HG02759 (cell line): ENCODE measurements around the gene ZDHHC11.

ENCODE experiments used
- ATAC-seq: cut with Tn5 transposase; IDR thresholded peaks from one replicate; pipeline ENCODE4 v1.9.1; 2021; ENCODE audit warnings: mild to moderate bottlenecking, moderate library complexity; ENCODE audit not compliant: unreplicated experiment

The ZDHHC11 gene

GRCh38 chr5:850511-851006 is at the start of gene ZDHHC11:
Gene ZDHHC11 (minus strand): TSS chr5:850986. CDS start chr5:850602, 384 bp downstream.
- ATAC-seq = no peak

- no peak for ATAC-seq
These were observed 42.9 kb upstream of the ZDHHC11 start for GRCh38 chr5:893711-894110.

- ATAC-seq = no peak
These were observed 42.3 kb upstream of the ZDHHC11 start for GRCh38 chr5:893137-893506.

GRCh38 chr5:892394-893136 is 41.8 kb upstream of the ZDHHC11 start, which contains the start of the genes BRD9 and TRIP13:
Gene BRD9 (minus strand): TSS chr5:892801. CDS start chr5:892657, 144 bp downstream.
Gene TRIP13 (plus strand): TSS chr5:892884. CDS start chr5:892999, 115 bp downstream.
- ATAC-seq = peak; percentile 98

GRCh38 chr5:891837-892393 is 41.1 kb upstream of the ZDHHC11 start:
- peak; percentile 7 for ATAC-seq

GRCh38 chr5:891117-891836 is 40.5 kb upstream of the ZDHHC11 start:
- ATAC-seq = no peak

- no peak for ATAC-seq
These were observed 38.4 kb upstream of the ZDHHC11 start for GRCh38 chr5:889075-889710.

GRCh38 chr5:888638-889035 is 37.9 kb upstream of the ZDHHC11 start:
- no peak for ATAC-seq

GRCh38 chr5:887947-888637 is 37.3 kb upstream of the ZDHHC11 start:
- no peak for ATAC-seq

- no peak for ATAC-seq
These were observed 36.0 kb upstream of the ZDHHC11 start for GRCh38 chr5:886716-887325.

GRCh38 chr5:886036-886435 is 35.2 kb upstream of the ZDHHC11 start:
- no peak for ATAC-seq

- no peak for ATAC-seq
These were observed 34.7 kb upstream of the ZDHHC11 start for GRCh38 chr5:885529-885928.

GRCh38 chr5:885127-885442 is 34.3 kb upstream of the ZDHHC11 start:
- no peak for ATAC-seq

GRCh38 chr5:884345-885126 is 33.8 kb upstream of the ZDHHC11 start:
- no peak for ATAC-seq

- ATAC-seq = no peak
These were observed 32.8 kb upstream of the ZDHHC11 start for GRCh38 chr5:883475-884181.

GRCh38 chr5:882253-883183 is 31.7 kb upstream of the ZDHHC11 start:
- ATAC-seq = no peak

- ATAC-seq = no peak
These were observed 30.8 kb upstream of the ZDHHC11 start for GRCh38 chr5:881551-881935.
